Measurements from ENCODE around the gene SGPL1.

The SGPL1 gene

DNA sequence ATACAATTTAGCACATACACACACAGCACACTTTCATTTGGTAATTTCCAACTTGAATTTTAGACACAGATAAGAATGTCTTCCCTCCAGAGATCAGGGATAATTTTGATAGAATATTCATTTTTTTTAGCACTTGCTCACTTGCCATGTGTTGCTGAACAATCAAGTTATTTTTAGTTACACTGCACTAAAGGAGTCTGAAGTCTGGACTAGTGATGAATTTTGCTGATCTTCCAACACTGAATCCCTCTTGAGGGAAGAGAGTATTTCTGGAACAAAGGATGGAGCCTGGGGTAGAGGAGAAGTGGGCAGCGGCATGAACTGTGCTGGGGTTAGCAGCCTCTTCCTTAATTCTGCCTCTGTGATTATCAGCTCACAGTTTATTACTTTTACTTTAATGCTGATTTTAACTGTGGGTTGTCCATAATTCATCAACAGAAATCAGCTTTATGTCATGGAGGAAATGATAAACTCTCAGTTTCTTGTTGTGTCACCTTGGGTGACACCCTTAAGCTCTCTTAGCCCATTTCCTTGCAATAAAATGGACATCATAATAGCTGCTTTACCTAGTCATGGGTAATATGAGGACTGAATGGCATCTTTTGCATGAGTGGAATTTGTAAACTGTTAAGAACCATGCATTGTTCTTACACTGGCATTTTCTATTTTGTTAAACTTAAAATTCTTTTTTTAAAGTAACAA lies 32.1 kb downstream of the SGPL1 start:
- intact Hi-C loops (cut with DNase I; ENCODE audit: low total_unique reads): no loop called here
- no peaks in the 10 kb centered on the region for H3K27me3 ChIP-seq
- no peaks in the 10 kb centered on the region for H3K9me3 ChIP-seq
- no peak overlapping the region for H3K27ac ChIP-seq
- no peak overlapping the region for H3K4me3 ChIP-seq
- DNase-seq: no peak
- H3K4me1 ChIP-seq: peaks cover 0 to 15% (median 0%) of the 10 kb centered on the region in 4 donors
- H3K36me3 ChIP-seq: peaks cover 12 to 37% (median 26%) of the 10 kb centered on the region in 3 donors
- TF ChIP-seq CTCF (IDR thresholded peaks at IDR 0.05): no peak

DNA sequence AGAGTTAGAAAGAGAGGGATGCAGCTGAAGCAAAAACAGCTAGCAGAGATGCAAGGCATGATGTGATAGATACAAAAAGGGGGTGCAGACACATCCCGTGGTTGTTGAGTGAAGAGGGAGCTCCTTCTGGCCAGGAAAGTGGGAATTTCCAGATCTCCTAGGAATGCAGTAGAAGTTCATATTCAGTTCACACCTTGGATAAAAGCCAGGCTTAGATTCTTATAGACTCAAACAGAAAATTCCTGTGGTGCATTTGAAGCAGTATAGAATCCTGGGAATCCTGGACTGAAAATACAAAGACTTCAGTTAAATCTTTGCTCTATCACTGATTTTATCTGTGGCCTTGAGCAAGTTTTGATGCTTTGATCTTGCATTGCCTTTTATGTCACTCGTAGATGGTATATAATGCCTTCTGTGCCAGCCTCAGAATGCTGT lies 33.9 kb downstream of the SGPL1 start:
- Histone ChIP-seq H3K9me3 (no peaks in the 10 kb centered on the region), H3K4me3 (no peak overlapping the region), H3K36me3 (peaks cover 15 to 52% (median 32%) of the 10 kb centered on the region in 3 donors), H3K27me3 (no peaks in the 10 kb centered on the region), H3K4me1 (peaks cover 0 to 15% (median 0%) of the 10 kb centered on the region in 4 donors), H3K27ac (no peak overlapping the region)
- intact Hi-C loops (cut with DNase I; ENCODE audit: low total_unique reads): no loop called here
- TF ChIP-seq CTCF (IDR thresholded peaks at IDR 0.05): no peak
- no peak for DNase-seq

GRCh38 chr10:70850097-70850496 lies 34.3 kb downstream of the SGPL1 start:
- Histone ChIP-seq H3K4me3 (no peak overlapping the region), H3K27ac (no peak overlapping the region), H3K4me1 (peaks cover 0 to 15% (median 0%) of the 10 kb centered on the region in 4 donors), H3K9me3 (no peaks in the 10 kb centered on the region), H3K36me3 (peaks cover 20 to 50% (median 31%) of the 10 kb centered on the region in 3 donors), H3K27me3 (no peaks in the 10 kb centered on the region)
- no peak for TF ChIP-seq CTCF (IDR thresholded peaks at IDR 0.05)
- intact Hi-C loops (cut with DNase I; ENCODE audit: low total_unique reads): no loop called here
- no peak for DNase-seq

DNA sequence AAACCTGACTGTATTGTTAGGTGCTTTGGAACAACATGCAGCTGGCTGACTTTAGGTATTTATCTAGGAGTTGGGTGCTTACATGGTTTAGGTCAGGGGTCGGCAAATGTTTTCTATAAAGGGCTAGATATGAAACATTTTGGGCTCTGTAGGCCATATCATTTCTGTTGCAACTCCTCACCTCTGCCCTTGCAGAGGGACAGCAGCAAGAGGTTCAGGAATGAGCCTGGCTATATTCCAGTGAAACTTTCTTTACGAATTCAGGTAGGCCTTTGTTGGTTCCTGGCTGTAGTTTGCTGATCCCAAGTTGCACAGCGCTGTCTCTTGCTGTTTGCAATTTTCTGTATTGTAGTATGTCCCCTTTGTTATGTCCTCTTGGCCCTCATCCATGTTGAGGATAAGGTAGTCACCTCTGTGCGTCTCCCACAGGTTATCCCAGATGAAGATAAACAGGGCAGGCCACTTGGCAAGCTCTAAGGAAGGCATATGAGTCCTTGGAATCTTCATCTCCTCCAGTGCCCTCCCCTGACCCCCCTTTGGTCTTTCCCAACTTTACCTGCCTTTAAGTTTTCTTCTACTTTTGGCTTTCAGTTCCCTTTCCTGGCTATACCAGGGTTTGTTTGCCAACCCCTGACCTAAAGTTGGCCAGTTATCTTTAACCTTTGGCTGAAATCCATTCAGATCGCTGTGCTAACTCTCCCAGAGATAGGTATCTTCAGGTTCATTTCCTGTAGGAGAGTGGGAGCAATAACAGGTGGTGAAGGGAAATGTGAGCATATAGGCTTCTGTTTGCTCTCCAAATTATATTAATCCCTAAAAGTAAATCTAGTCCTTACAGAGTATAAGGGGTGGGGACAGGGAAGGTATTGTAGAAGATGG lies 36.1 kb downstream of the SGPL1 start:
- no peak for TF ChIP-seq CTCF (IDR thresholded peaks at IDR 0.05)
- H3K9me3 ChIP-seq: no peaks in the 10 kb centered on the region
- no peak for DNase-seq
- H3K4me1 ChIP-seq: peaks cover 0 to 15% (median 0%) of the 10 kb centered on the region in 4 donors
- intact Hi-C loops (cut with DNase I; ENCODE audit: low total_unique reads): no loop called here
- no peak overlapping the region for H3K27ac ChIP-seq
- no peaks in the 10 kb centered on the region for H3K27me3 ChIP-seq
- H3K4me3 ChIP-seq: no peak overlapping the region
- H3K36me3 ChIP-seq: peaks cover 29 to 54% (median 40%) of the 10 kb centered on the region in 3 donors

GRCh38 chr10:70853038-70853437 lies 37.3 kb downstream of the SGPL1 start:
- Histone ChIP-seq H3K4me1 (peaks cover 0 to 15% (median 0%) of the 10 kb centered on the region in 4 donors), H3K27me3 (no peaks in the 10 kb centered on the region), H3K4me3 (no peak overlapping the region), H3K36me3 (peaks cover 40 to 63% (median 43%) of the 10 kb centered on the region in 3 donors), H3K27ac (no peak overlapping the region), H3K9me3 (no peaks in the 10 kb centered on the region)
- no peak for DNase-seq
- TF ChIP-seq CTCF (IDR thresholded peaks at IDR 0.05): no peak
- intact Hi-C loops (cut with DNase I; ENCODE audit: low total_unique reads): no loop called here

All from tibial artery (tissue), 4 donors.